GM10248 (cell line): Measurements from ENCODE around the gene GH1.
A peak's percentile ranks its signal among the peaks of the same experiment; 100 is the strongest.

Experiments used
- CTCF ChIA-PET: fragments of 300-600 bp; sonication (Branson Sonifier 250); formaldehyde crosslinking; extraction: SDS; loops from one replicate; lab custom pipeline; 2021; ENCODE audit warnings: antibody characterized with exemption; lab: Yijun Ruan, JAX
- POLR2A ChIA-PET: fragments of 350-650 bp; sonication (Branson Sonifier 250); formaldehyde crosslinking; extraction: SDS; loops from one replicate; lab custom pipeline; 2020; ENCODE audit warnings: antibody characterized with exemption; lab: Yijun Ruan, JAX
- DNase-seq: peaks from one replicate; pipeline ENCODE4 v3.0.0; 2012; ENCODE audit errors: extremely low spot score
- CTCF ChIP-seq: IDR thresholded peaks from 2 replicates; pipeline ENCODE4 v1.5.1; 2012; ENCODE audit warnings: mild to moderate bottlenecking, low read depth; ENCODE audit errors: extremely low read depth, missing control alignments, control extremely low read depth

The GH1 gene

GRCh38 chr17:63950940-63951907 lies 32.6 kb upstream of the GH1 start:
- TF ChIP-seq CTCF = peak; percentile 67
- ChIA-PET POLR2A (interaction anchor here (0.5 to 0.6 kb wide), 2 partner anchors 14 to 108 kb away, joined by 3 to 5 read pairs; no protein-coding TSS in a partner anchor), CTCF (interaction anchor here (0.7 to 7.2 kb wide), 23 partner anchors 8 to 197 kb away, joined by 3 to 74 read pairs (median 4); partner anchors contain the start of genes CD79B, CSHL1 and GH1)
- peak; percentile 77 for DNase-seq

GRCh38 chr17:63949576-63950250 lies 31.1 kb upstream of the GH1 start:
- ChIA-PET CTCF (interaction anchor here (1.0 to 7.2 kb wide), 11 partner anchors 14 to 183 kb away, joined by 3 to 74 read pairs (median 6); partner anchors contain the start of genes CD79B, CSHL1 and GH1), POLR2A (no interaction called here)
- TF ChIP-seq CTCF = no peak

GRCh38 chr17:63948521-63948920 lies 29.9 kb upstream of the GH1 start:
- no peak for TF ChIP-seq CTCF
- POLR2A ChIA-PET = interaction anchor here (0.7 kb wide), 1 partner anchor 70 kb away, joined by 5 read pairs; no protein-coding TSS in a partner anchor
- no peak for DNase-seq
- CTCF ChIA-PET = interaction anchor here (1.0 to 7.2 kb wide), 5 partner anchors 17 to 45 kb away, joined by 3 to 74 read pairs (median 33); partner anchors contain the start of genes CD79B, CSHL1 and GH1

More at GRCh38 chr17:63949576-63950250, 31.1 kb upstream of the GH1 start:
- no peak for DNase-seq

GRCh38 chr17:63947711-63948330 lies 29.2 kb upstream of the GH1 start:
- ChIA-PET POLR2A (no interaction called here), CTCF (interaction anchor here (1.4 to 3.1 kb wide), 11 partner anchors 10 to 201 kb away, joined by 3 to 207 read pairs (median 22); partner anchors contain the start of genes CD79B, CSHL1 and GH1)
- DNase-seq = no peak
- no peak for TF ChIP-seq CTCF

GRCh38 chr17:63946440-63947363 lies 28.1 kb upstream of the GH1 start:
- POLR2A ChIA-PET = interaction anchor here (0.6 to 1.5 kb wide), 5 partner anchors 10 to 199 kb away, joined by 5 to 11 read pairs (median 7); no protein-coding TSS in a partner anchor
- CTCF ChIA-PET = interaction anchor here (0.6 to 3.1 kb wide), 48 partner anchors 8 to 384 kb away, joined by 3 to 207 read pairs (median 6); partner anchors contain the start of genes CD79B, CSHL1, GH1 and ICAM2
- TF ChIP-seq CTCF = peak; percentile 79
- DNase-seq = peak; percentile 90
